T-cell (primary cell): ENCODE results near the gene ZDHHC14. TPM values are rescaled to one million over a fixed set of nuclear protein-coding genes. Genes with fewer than 3 reads are reported as not detected.
"Not testable (repeated sequence)": the region's sequence is repeated elsewhere in the genome, so short reads cannot be mapped to it uniquely, and the experiment has no call there.

Experiments used
- ATAC-seq, 4 experiments: fragments of 200-7000 bp in 3 of 4; fragments of 150-1000 bp in 1 of 4; cut with Tn5 transposase; replicated peaks in 1 of 4; 1 replicate in 3 of 4; 2 replicates in 1 of 4; pipeline ENCODE4 v1.10.0; 2021; ENCODE audit warnings: moderate library complexity in 3 of 4, mild to moderate bottlenecking in 2 of 4, moderate number of reproducible peaks in 1 of 4
- CTCF ChIA-PET, 2 donors: fragments of 300-600 bp; sonication (Branson Sonifier 250); formaldehyde crosslinking; loops; one replicate each; lab custom pipeline; 2022; ENCODE audit warnings: antibody characterized with exemption in 2 of 2; lab: Charles Lee
- POLR2A ChIA-PET, 2 donors: fragments of 300-600 bp; sonication (Branson Sonifier 250); formaldehyde crosslinking; loops; one replicate each; lab custom pipeline; 2022; ENCODE audit warnings: antibody characterized with exemption in 2 of 2; lab: Charles Lee
- DNase-seq, 35 experiments: peaks; one replicate each; pipeline versions ENCODE4 v3.0.0 to v3.0.0-alpha.2; 2013 to 2023
- H3K27ac ChIP-seq: one replicate; pipeline ENCODE4 v1.5.1; 2013; ENCODE audit warnings: low read length
- H3K27me3 ChIP-seq, 2 experiments: replicated peaks in 1 of 2; 1 replicate in 1 of 2; 2 replicates in 1 of 2; pipeline versions ENCODE4 v1.6.1 to v1.7.0; 2013; ENCODE audit warnings: low read length in 1 of 2, mixed read lengths in 1 of 2; ENCODE audit not compliant: control insufficient read depth in 2 of 2, insufficient read depth in 2 of 2; ENCODE audit errors: extremely low read depth in 1 of 2
- H3K36me3 ChIP-seq, 2 donors: 1 replicate in 1 of 2; 2 replicates in 1 of 2; pipeline versions ENCODE4 v1.6.1 to v1.7.0; 2013; ENCODE audit warnings: low read length in 1 of 2; ENCODE audit not compliant: control insufficient read depth in 2 of 2, insufficient read depth in 1 of 2; ENCODE audit errors: extremely low read depth in 1 of 2
- H3K4me1 ChIP-seq, 2 experiments: 1 replicate in 1 of 2; 2 replicates in 1 of 2; pipeline versions ENCODE4 v1.6.1 to v1.7.0; 2013; ENCODE audit warnings: low read length in 2 of 2, mixed read lengths in 1 of 2; ENCODE audit not compliant: insufficient read depth in 2 of 2, control insufficient read depth in 1 of 2; ENCODE audit errors: extremely low read depth in 1 of 2
- H3K4me3 ChIP-seq, 2 donors: 1 replicate in 1 of 2; 2 replicates in 1 of 2; pipeline versions ENCODE4 v1.5.1 to v1.7.0; 2013; ENCODE audit warnings: mild to moderate bottlenecking in 2 of 2, low read length in 1 of 2, moderate library complexity in 1 of 2; ENCODE audit not compliant: control insufficient read depth in 1 of 2; ENCODE audit errors: extremely low read depth in 1 of 2
- H3K9me3 ChIP-seq: 2 replicates; pipeline ENCODE4 v1.7.0; 2013
- H3K27ac Mint-ChIP-seq, 2 donors: one replicate each; pipeline ENCODE4 v1.8.0; 2020 to 2021; ENCODE audit warnings: mild to moderate bottlenecking in 2 of 2, mixed read lengths in 2 of 2
- H3K27me3 Mint-ChIP-seq, 2 donors: one replicate each; pipeline ENCODE4 v1.8.0; 2021 to 2022; ENCODE audit warnings: mixed read lengths in 2 of 2
- H3K36me3 Mint-ChIP-seq: one replicate; pipeline ENCODE4 v1.8.0; 2021; ENCODE audit warnings: mixed read lengths
- H3K4me1 Mint-ChIP-seq, 3 donors: one replicate each; pipeline ENCODE4 v1.8.0; 2020 to 2022; ENCODE audit warnings: mixed read lengths in 3 of 3, mild to moderate bottlenecking in 1 of 3
- H3K4me3 Mint-ChIP-seq, 3 donors: one replicate each; pipeline ENCODE4 v1.8.0; 2020 to 2022; ENCODE audit warnings: mild to moderate bottlenecking in 3 of 3, mixed read lengths in 3 of 3, moderate library complexity in 3 of 3
- H3K9me3 Mint-ChIP-seq, 3 donors: one replicate each; pipeline ENCODE4 v1.8.0; 2020 to 2022; ENCODE audit warnings: mixed read lengths in 3 of 3
- WGBS: methylation state at CpG from one replicate; pipeline ENCODE4 v1.1.5; 2013; ENCODE audit warnings: missing lambda C conversion rate; ENCODE audit not compliant: insufficient coverage; 5-methylcytosine and 5-hydroxymethylcytosine counted together
- total RNA-seq, 35 experiments: library from RNA in 6 of 35; stranded (reverse) in 6 of 35; fragments of 120-200 nt in 1 of 35; gene quantifications; one replicate each; pipeline versions ENCODE4 v1.2.1 to v1.2.4 and lab custom pipeline; 2013 to 2026

Gene ZDHHC14
- total RNA-seq, 5 donors from 2014 or later (not counting 1 experiment from before 2014, with no cell fraction given), result 2.1 to 3.7 (median 2.6) TPM

DNA sequence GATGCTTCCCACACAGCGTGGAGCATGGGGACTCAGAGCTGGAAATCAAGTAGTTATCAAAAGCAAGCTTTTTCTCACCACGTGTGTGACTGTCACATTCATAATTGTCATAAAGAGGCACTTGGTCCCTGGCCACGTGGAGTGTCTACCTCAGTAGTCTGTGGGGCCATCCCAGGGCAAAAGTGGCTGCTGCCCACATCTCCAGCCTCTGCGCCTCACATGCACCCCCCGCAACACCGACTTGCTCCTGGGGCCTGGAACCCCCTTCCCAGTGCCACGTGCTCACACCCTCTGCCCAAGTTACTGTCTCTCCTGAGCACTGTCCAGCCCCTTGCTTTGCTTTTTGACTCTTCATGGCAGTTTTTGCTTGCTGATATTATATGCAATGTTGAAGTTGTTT is 308.9 kb downstream of the ZDHHC14 start:
- ChIA-PET CTCF (no interaction called here), POLR2A (interaction anchor here in 1 of 2 donors (0.6 kb wide), 1 partner anchor 393 kb away, joined by 6 read pairs; no protein-coding TSS in a partner anchor)
- Histone ChIP-seq H3K4me3 (no peak overlapping the region), H3K9me3 (no peaks in the 10 kb centered on the region), H3K36me3 (no peaks in the 10 kb centered on the region), H3K27me3 (peaks cover 0 to 20% of the 10 kb centered on the region in 2 experiments), H3K27ac (no peak overlapping the region), H3K4me1 (no peaks in the 10 kb centered on the region)
- H3K27me3 Mint-ChIP-seq, result peaks cover 0 to 8% of the 10 kb centered on the region in 2 donors
- no peaks in the 10 kb centered on the region for H3K4me1 Mint-ChIP-seq
- ATAC-seq (no peak), DNase-seq (no peak)
- no peak overlapping the region for H3K27ac Mint-ChIP-seq
- H3K9me3 Mint-ChIP-seq, result no peaks in the 10 kb centered on the region
- no peaks in the 10 kb centered on the region for H3K36me3 Mint-ChIP-seq
- no peak overlapping the region for H3K4me3 Mint-ChIP-seq
- 44% methylated on average over 3 of the region's 7 CpGs for WGBS

DNA sequence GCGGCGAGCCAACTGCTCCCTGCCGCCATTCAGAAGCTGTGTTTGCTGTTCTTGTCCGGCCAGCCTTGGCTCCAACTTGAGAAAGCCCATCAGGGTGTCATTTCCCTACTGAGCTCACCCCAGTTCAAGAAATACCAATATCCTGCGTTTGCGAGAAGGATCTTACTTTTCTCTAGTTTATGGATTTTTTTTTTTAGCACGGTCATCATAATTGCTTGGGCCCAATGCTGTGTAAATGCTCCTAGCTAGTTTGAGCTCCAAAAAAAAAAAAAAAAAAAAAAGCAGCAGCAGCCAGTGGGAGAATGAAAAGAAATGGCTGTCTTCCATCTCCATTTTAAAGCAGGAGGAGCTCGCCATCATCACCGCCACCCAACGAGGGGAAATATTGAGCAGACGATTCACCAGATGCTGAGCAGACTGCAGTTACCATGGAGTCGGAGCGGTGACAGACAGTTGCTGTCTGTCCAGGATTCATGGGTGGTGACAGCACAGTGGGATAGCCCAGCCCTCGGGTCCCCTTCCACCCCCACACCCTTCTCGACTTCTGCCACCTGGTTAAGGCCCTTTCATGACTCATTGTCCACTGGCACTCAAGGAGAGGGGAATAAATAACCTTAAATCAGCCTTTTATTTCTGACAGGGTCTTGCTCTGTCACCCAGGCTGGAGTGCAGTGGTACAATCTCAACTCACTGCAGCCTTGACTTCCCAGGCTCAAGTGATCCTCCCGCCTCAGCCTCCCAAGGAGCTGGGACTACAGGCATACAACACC is 309.6 kb downstream of the ZDHHC14 start:
- Mint-ChIP-seq H3K36me3 (no peaks in the 10 kb centered on the region), H3K27me3 (peaks cover 0 to 8% of the 10 kb centered on the region in 2 donors), H3K4me3 (no peak overlapping the region), H3K9me3 (no peaks in the 10 kb centered on the region), H3K4me1 (no peaks in the 10 kb centered on the region), H3K27ac (no peak overlapping the region)
- H3K4me1 ChIP-seq, result no peaks in the 10 kb centered on the region
- no peaks in the 10 kb centered on the region for H3K36me3 ChIP-seq
- H3K27me3 ChIP-seq, result peaks cover 0 to 19% of the 10 kb centered on the region in 2 experiments
- no peaks in the 10 kb centered on the region for H3K9me3 ChIP-seq
- H3K27ac ChIP-seq, result no peak overlapping the region
- DNase-seq, result no peak
- 91% methylated on average over 4 of the region's 16 CpGs for WGBS
- no peak for ATAC-seq
- ChIA-PET CTCF (interaction anchor here (0.6 kb wide), 2 partner anchors 25 to 565 kb away, joined by 3 to 4 read pairs; no protein-coding TSS in a partner anchor), POLR2A (interaction anchor here in 1 of 2 donors (0.6 kb wide), 2 partner anchors 392 to 412 kb away, joined by 6 to 7 read pairs; no protein-coding TSS in a partner anchor)
- no peak overlapping the region for H3K4me3 ChIP-seq

DNA sequence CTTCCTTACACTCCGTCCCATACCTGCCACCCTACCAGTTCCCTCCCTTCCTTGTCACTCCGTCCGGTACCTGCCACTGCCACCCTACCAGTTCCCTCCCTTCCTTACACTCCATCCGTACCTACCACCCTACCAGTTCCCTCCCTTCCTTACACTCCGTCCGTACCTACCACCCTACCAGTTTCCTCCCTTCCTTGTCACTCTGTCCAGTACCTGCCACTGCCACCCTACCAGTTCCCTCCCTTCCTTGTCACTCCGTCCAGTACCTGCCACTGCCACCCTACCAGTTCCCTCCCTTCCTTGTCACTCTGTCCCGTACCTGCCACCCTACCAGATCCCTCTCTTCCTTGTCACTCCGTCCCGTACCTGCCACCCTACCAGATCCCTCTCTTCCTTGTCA is 310.6 kb downstream of the ZDHHC14 start:
- DNase-seq, H3K9me3 ChIP-seq, CTCF ChIA-PET, H3K4me1 Mint-ChIP-seq, H3K4me1 ChIP-seq, ATAC-seq, H3K9me3 Mint-ChIP-seq, H3K27ac ChIP-seq, H3K4me3 Mint-ChIP-seq, H3K36me3 ChIP-seq, H3K27ac Mint-ChIP-seq, POLR2A ChIA-PET, H3K27me3 Mint-ChIP-seq, H3K4me3 ChIP-seq, H3K36me3 Mint-ChIP-seq: not testable (repeated sequence)
- peaks cover 0 to 15% of the 10 kb centered on the region in 2 experiments for H3K27me3 ChIP-seq
- WGBS, result 85% methylated on average over 9 of the region's 10 CpGs

DNA sequence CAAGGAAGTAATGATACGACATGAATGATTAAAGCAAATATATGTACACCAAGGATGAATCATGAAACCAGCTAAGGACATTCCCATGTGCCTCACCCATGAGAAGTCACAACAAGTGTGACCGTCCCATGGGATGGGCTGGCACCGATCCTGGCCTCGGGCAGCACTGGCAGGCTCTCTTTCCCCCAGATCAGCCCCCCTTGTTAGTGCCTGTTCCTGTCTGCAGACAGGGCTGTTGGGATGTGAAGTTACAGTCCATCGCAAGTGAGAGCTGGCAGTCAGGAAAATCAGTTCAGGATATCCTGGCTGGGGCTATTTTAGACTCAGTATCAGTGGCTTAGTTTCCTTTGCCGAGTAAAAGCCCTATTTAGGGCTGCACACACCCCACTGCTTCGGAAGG is 312.9 kb downstream of the ZDHHC14 start:
- DNase-seq (no peak), ATAC-seq (no peak)
- 63% methylated on average over 2 of the region's 7 CpGs for WGBS
- Histone ChIP-seq H3K9me3 (no peaks in the 10 kb centered on the region), H3K4me3 (no peak overlapping the region), H3K27ac (no peak overlapping the region), H3K27me3 (peaks cover 0 to 18% of the 10 kb centered on the region in 2 experiments), H3K36me3 (no peaks in the 10 kb centered on the region), H3K4me1 (no peaks in the 10 kb centered on the region)
- no peaks in the 10 kb centered on the region for H3K36me3 Mint-ChIP-seq
- H3K27ac Mint-ChIP-seq, result no peak overlapping the region
- H3K27me3 Mint-ChIP-seq, result peaks cover 0 to 8% of the 10 kb centered on the region in 2 donors
- H3K4me1 Mint-ChIP-seq, result no peaks in the 10 kb centered on the region
- no peak overlapping the region for H3K4me3 Mint-ChIP-seq
- ChIA-PET CTCF (no interaction called here), POLR2A (no interaction called here)
- H3K9me3 Mint-ChIP-seq, result peaks cover 5 to 6% (median 5%) of the 10 kb centered on the region in 3 donors

DNA sequence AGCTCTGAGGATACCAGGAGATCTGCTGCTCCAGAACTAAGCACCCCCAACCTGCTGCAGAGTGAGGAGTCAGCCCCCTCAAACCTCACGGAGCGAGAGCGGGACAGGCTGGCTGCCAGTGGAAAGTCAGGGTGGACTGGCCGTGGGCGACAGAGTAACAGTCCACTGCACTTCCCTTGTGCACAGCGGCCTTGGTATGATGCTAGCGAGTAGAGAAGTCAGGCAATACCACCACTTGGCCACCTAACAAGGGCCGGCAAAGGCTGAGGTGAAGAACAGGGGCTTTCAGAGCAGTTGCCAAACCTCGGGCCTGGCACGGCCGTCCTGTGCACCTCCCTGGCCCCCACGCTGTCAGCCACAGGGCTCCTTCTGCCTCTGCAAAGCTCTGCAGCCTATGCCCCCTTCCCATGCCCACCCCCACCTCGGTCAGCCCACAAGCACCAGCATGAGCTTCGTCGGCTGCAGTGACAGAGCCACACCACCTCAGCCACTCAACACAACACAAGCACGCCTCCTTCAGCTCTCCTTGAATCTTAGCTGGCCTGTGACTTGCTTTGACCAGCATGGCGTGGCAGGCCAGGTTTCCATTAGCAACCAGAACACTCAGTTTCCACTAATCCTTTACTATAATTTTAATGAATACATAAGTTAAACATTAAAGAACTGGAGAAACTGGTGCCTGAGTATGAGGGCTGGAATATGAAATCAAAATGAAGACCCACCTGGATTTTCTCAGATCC is 314.5 kb downstream of the ZDHHC14 start:
- ChIA-PET CTCF (no interaction called here), POLR2A (no interaction called here)
- H3K4me3 Mint-ChIP-seq, result no peak overlapping the region
- ATAC-seq (no peak), DNase-seq (no peak)
- Histone ChIP-seq H3K9me3 (no peaks in the 10 kb centered on the region), H3K27me3 (peaks cover 0 to 14% of the 10 kb centered on the region in 2 experiments), H3K36me3 (no peaks in the 10 kb centered on the region), H3K4me3 (no peak overlapping the region), H3K4me1 (no peaks in the 10 kb centered on the region), H3K27ac (no peak overlapping the region)
- peaks cover 0 to 5% of the 10 kb centered on the region in 2 donors for H3K27me3 Mint-ChIP-seq
- H3K9me3 Mint-ChIP-seq, result peaks cover 5 to 6% (median 5%) of the 10 kb centered on the region in 3 donors
- 87% methylated on average over 16 of the region's 17 CpGs for WGBS
- H3K27ac Mint-ChIP-seq, result no peak overlapping the region
- H3K4me1 Mint-ChIP-seq, result no peaks in the 10 kb centered on the region
- H3K36me3 Mint-ChIP-seq, result no peaks in the 10 kb centered on the region

DNA sequence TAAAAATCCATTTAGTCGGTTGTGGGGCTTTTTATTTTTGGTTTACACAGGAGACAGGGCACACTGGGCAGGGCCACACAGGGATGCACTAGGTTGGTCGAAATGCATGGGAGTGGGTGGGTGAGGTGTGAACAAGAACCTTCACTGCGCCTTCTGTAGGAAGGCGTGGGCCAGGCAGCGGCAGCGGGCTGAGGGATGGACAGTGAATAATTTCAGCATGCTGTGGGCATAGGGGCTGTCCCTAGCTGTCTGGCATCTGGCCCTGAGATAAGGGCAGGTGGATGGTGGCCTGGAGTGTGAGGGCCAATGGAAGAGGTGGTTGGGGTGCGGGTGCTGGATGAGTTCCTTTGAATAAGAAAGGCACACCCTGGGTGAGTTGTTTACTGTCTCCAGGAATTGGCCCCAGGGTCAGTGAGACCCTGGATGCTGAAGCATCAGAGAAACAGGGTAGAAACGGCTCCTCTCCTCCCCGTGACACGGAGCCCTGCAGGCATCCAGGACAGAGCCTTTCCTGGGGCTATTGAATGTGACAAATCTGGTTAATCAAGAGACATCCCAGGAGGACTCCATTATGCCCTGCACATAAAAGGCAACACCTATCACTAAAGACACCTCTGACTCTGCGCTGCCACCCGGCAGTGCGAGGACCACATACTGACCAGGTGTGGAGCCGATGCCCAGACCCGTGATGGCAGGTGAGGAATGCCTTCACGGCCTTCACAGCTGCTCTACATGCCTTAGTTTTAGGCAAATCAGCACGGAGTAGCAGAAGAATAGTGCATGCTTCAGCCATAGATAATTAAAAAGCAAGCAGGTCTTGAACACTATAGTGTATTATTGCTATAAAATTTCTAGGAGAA is 319.0 kb downstream of the ZDHHC14 start:
- CTCF ChIA-PET, result no interaction called here
- no peak for DNase-seq
- Mint-ChIP-seq H3K27me3 (no peaks in the 10 kb centered on the region), H3K36me3 (no peaks in the 10 kb centered on the region), H3K4me1 (no peaks in the 10 kb centered on the region), H3K9me3 (peaks cover 5 to 6% (median 5%) of the 10 kb centered on the region in 3 donors), H3K27ac (no peak overlapping the region), H3K4me3 (no peak overlapping the region)
- WGBS, result 81% methylated on average over 17 of the region's 17 CpGs
- no peak for ATAC-seq
- POLR2A ChIA-PET, result no interaction called here
- Histone ChIP-seq H3K4me1 (no peaks in the 10 kb centered on the region), H3K9me3 (no peaks in the 10 kb centered on the region), H3K27me3 (peaks cover 0 to 7% of the 10 kb centered on the region in 2 experiments), H3K36me3 (no peaks in the 10 kb centered on the region), H3K27ac (no peak overlapping the region), H3K4me3 (no peak overlapping the region)
